ENCODE results near the gene H1-8. TPM values are rescaled to one million over a fixed set of nuclear protein-coding genes. Genes with fewer than 3 reads are reported as not detected.

H1-8 gene
- total and polyA plus RNA-seq, 9 donors: 0.27 TPM; not detected in 8

GRCh38 chr3:129599607-129600006, 56.6 kb downstream of the H1-8 start:
- WGBS, 3 donors: 64 to 88% (median 79%) methylated on average over 5 of the region's 5 CpGs
- H3K4me3 ChIP-seq: no peak overlapping the region
- no peak for TF ChIP-seq EP300 (IDR thresholded peaks at IDR 0.05)
- TF ChIP-seq CTCF (IDR thresholded peaks at IDR 0.05): no peak
- no peak for TF ChIP-seq POLR2A (IDR thresholded peaks at IDR 0.05)
- H3K27me3 ChIP-seq: no peaks in the 10 kb centered on the region
- H3K9me3 ChIP-seq: no peaks in the 10 kb centered on the region
- intact Hi-C loops (cut with DNase I): loop anchor here in 2 of 4 donors (5.0 to 10.0 kb wide), 2 partner anchors 37 to 115 kb away; no protein-coding TSS in a partner anchor
- no peaks in the 10 kb centered on the region for H3K36me3 ChIP-seq
- no peak for DNase-seq
- H3K4me1 ChIP-seq (ENCODE audit: insufficient read depth): peaks cover 38% of the 10 kb centered on the region
- no peak overlapping the region for H3K27ac ChIP-seq

GRCh38 chr3:129600348-129600747, 57.4 kb downstream of the H1-8 start:
- Histone ChIP-seq H3K4me1 (ENCODE audit: insufficient read depth) (peaks cover 37% of the 10 kb centered on the region), H3K27ac (no peak overlapping the region), H3K36me3 (no peaks in the 10 kb centered on the region), H3K4me3 (no peak overlapping the region), H3K27me3 (no peaks in the 10 kb centered on the region), H3K9me3 (no peaks in the 10 kb centered on the region)
- intact Hi-C loops (cut with DNase I): loop anchor here in 1 of 4 donors (10.0 kb wide), 1 partner anchor 116 kb away; no protein-coding TSS in a partner anchor
- DNase-seq: no peak
- TF ChIP-seq POLR2A (IDR thresholded peaks at IDR 0.05) (no peak), CTCF (IDR thresholded peaks at IDR 0.05) (no peak), EP300 (IDR thresholded peaks at IDR 0.05) (no peak)
- WGBS, 3 donors: 86 to 95% (median 88%) methylated on average over 2 of the region's 2 CpGs

Small RNA genes within 50 kb of the gene (small RNA-seq; reads per million reads assigned to genes)
- not detected for gene RN7SL752P

Other genes starting within 250 kb of the H1-8 start
- 1 to 10 TPM in 6 of 7 donors, under 1 TPM in 1; 0.94 to 8.4 (median 1.7) TPM for gene EFCAB12, start 114.5 kb upstream of the H1-8 start, total RNA-seq
- under 1 TPM; 0.53 to 0.67 TPM for gene EFCAB12, start 114.5 kb upstream of the H1-8 start, polyA plus RNA-seq
- 10 to 100 TPM; 26.8 to 60.0 (median 29.4) TPM for gene MBD4, start 103.2 kb upstream of the H1-8 start, total RNA-seq
- 10 to 100 TPM; 19.5 to 28.0 TPM for gene MBD4, start 103.2 kb upstream of the H1-8 start, polyA plus RNA-seq
- gene IFT122, start 103.0 kb upstream of the H1-8 start, total RNA-seq: 10 to 100 TPM; 27.7 to 58.1 (median 46.7) TPM
- 10 to 100 TPM; 20.8 to 32.6 TPM for gene IFT122, start 103.0 kb upstream of the H1-8 start, polyA plus RNA-seq
- under 1 TPM in 2 of 7 donors, not detected in 5; 0.13 to 0.24 TPM for gene RHO, start 14.5 kb upstream of the H1-8 start, total RNA-seq
- not detected for gene RHO, start 14.5 kb upstream of the H1-8 start, polyA plus RNA-seq
- 100 to 1,000 TPM in 1 of 7 donors, 10 to 100 TPM in 6; 21.6 to 111 (median 57.1) TPM for gene PLXND1, start 63.5 kb downstream of the H1-8 start, total RNA-seq
- gene PLXND1, start 63.5 kb downstream of the H1-8 start, polyA plus RNA-seq: 100 to 1,000 TPM in 1 of 2 donors, 10 to 100 TPM in 1; 55.2 to 120 TPM